Epithelial cell of esophagus (primary cell): ENCODE results near the gene MPPED2.

Experiments used
- DNase-seq: peaks from one replicate; pipeline ENCODE4 v3.0.0; 2010; ENCODE audit warnings: low read depth
- H3K4me3 ChIP-seq: 2 replicates; pipeline ENCODE4 v1.5.1; 2011; ENCODE audit warnings: mild to moderate bottlenecking, low read length, control low read depth
- CTCF ChIP-seq: IDR thresholded peaks from 2 replicates; pipeline ENCODE4 v1.5.1; 2011; ENCODE audit warnings: low read depth, mild to moderate bottlenecking, low read length, control low read depth, inconsistent platforms; ENCODE audit not compliant: insufficient read depth; ENCODE audit errors: missing control alignments

Gene MPPED2

DNA sequence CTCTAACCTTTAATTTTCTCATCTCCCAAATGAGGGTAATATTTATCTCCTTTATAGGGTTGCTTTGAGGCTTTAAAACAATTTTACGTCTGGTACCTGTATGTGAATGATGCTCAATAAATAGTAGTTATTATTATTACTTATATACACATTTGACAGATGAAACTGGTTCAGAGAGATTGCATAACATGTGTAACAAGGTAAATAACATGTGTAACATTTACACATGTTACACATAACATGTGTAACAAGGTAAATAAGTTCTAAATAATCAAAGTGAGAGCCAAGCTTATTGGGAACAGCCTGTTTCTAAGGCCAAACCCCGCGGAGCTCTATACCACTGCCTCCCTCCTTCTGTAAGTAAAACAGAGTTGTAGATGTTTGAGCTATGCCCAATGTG lies 100.9 kb downstream of the MPPED2 start:
- H3K4me3 ChIP-seq, result no peak overlapping the region
- no peak for DNase-seq
- TF ChIP-seq CTCF, result no peak

- no peak for DNase-seq
- TF ChIP-seq CTCF, result no peak
- no peak overlapping the region for H3K4me3 ChIP-seq
Measured at GRCh38 chr11:30483056-30483455, 103.1 kb downstream of the MPPED2 start.

GRCh38 chr11:30481796-30482195 lies 104.4 kb downstream of the MPPED2 start:
- peak; percentile 29 for DNase-seq
- no peak overlapping the region for H3K4me3 ChIP-seq
- no peak for TF ChIP-seq CTCF

DNA sequence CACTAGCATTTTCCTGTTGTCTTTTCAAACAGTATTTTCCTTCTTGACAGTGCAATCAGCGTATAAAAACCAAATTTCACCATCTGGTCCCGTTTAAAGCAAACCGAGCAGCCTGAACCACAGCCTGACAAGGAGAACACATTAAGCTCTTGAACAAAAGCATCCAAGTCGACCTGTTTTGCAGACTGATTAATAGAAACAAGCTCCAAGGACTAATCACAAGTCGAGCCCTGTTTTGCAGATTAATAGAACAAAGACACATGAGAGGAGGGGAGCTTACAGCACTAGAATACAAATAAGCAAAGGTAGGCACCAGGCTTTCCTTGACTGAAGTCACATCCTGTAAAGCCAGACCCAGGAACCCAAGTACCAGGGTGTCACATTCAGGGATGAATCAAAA lies 104.8 kb downstream of the MPPED2 start:
- no peak overlapping the region for H3K4me3 ChIP-seq
- no peak for DNase-seq
- TF ChIP-seq CTCF, result no peak

DNA sequence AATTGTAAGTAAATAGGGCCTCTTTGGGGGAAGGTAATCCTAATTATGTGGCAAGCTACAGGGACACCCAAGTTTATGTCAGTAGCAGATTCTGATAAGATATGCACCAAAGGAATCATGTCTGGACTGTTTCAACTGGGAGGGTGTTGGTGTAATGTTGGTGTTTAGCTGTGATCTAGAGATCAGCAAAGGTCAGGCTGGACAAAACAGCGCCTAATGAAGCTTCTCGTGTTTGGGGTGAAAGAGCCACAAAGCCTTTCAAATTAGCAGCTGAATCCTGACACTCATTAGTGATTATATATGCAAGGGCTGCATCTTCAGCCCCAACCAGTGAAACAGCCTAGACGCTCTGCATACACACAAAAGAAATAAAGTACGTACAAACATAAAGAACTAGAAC lies 106.3 kb downstream of the MPPED2 start:
- no peak for TF ChIP-seq CTCF
- no peak overlapping the region for H3K4me3 ChIP-seq
- no peak for DNase-seq

DNA sequence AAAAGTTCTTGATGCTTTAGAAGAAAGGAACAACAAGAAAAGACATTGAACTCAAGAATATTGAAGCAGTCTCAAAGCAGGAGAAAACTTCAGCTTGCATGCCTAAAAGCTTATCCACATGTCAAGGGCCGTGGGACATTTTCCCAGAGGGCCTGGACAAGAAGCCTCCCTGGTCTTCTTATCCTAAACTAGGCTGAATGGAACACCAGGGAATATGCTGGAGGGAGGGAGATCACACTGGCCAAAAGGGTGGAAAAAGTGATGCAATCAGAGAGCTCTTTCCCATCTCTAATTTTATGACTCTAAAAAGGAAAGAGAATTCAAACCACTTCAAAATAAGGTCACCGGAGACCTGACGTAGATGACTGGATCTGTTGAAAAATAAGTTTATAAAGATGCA lies 107.2 kb downstream of the MPPED2 start:
- DNase-seq, result no peak
- no peak overlapping the region for H3K4me3 ChIP-seq

More for the DNA sequence above, 107.2 kb downstream of the MPPED2 start:
- no peak for TF ChIP-seq CTCF
